ENCODE measurements around the gene IGSF3. TPM values are rescaled to one million over a fixed set of nuclear protein-coding genes. Genes with fewer than 3 reads are reported as not detected.

IGSF3 gene
- total RNA-seq, 4 donors from 2014 or later: 1.2 to 3.9 (median 3.2) TPM

DNA sequence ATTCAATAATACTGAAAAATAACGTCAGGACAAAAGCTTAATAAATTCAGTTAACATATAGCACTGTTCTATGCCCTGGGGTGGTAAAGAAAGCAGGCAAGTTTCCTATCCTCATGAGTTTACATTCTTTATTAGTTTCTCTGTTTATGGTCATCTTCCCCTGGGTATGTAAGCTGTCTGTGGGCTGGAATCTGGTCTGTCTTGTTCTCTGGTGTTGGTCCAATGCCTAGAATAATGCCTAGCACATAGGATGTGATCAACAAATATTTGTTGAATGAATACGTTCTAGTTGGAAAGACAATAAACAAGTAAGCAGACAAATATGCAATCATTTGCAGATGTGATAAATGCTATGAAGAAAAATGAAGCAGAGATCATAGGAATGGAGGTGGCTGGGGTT is 7.2 kb upstream of the IGSF3 start:
- H3K4me1 ChIP-seq: peaks cover 0 to 16% (median 0%) of the 10 kb centered on the region in 4 donors
- no peaks in the 10 kb centered on the region for H3K36me3 ChIP-seq
- H3K4me3 ChIP-seq: no peak overlapping the region
- peaks cover 0 to 10% of the 10 kb centered on the region in 2 donors for H3K27me3 ChIP-seq
- no peaks in the 10 kb centered on the region for H3K9me3 ChIP-seq
- TF ChIP-seq POLR2A (IDR thresholded peaks at IDR 0.05): no peak
- TF ChIP-seq, protein P1, sequence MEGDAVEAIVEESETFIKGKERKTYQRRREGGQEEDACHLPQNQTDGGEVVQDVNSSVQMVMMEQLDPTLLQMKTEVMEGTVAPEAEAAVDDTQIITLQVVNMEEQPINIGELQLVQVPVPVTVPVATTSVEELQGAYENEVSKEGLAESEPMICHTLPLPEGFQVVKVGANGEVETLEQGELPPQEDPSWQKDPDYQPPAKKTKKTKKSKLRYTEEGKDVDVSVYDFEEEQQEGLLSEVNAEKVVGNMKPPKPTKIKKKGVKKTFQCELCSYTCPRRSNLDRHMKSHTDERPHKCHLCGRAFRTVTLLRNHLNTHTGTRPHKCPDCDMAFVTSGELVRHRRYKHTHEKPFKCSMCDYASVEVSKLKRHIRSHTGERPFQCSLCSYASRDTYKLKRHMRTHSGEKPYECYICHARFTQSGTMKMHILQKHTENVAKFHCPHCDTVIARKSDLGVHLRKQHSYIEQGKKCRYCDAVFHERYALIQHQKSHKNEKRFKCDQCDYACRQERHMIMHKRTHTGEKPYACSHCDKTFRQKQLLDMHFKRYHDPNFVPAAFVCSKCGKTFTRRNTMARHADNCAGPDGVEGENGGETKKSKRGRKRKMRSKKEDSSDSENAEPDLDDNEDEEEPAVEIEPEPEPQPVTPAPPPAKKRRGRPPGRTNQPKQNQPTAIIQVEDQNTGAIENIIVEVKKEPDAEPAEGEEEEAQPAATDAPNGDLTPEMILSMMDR (IDR thresholded peaks at IDR 0.05): no peak
- TF ChIP-seq EP300 (IDR thresholded peaks at IDR 0.05): no peak
- no peak for DNase-seq (ENCODE audit: low spot score in 2 of 2)
- no peak overlapping the region for H3K27ac ChIP-seq
- WGBS, 2 donors: 41 to 49% methylated on average over 2 of the region's 2 CpGs

DNA sequence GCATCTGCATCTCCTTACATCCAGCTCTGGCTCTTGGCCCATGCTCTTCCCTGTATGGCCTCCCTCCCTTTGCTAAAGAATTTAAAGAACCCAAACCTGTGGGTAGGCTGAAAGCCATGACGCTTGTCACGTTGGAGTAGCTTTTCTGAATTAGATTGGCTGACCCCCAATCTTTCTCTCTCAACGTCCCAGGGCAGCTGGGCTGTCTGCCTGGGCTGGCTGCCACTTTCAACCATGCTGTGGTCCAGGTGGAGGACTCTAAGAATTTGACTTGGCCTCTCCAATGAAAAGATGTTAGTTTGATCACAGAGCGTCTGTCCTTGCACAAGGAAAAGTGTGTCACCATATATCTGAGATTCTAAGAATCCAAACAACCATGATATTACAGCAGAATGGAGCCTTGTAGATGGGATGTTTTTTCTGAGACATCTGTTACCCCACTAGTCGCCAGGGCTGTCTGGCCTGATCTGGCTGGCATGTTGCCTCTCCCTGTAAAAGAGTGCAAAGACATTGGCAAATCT is 6.5 kb upstream of the IGSF3 start:
- H3K36me3 ChIP-seq: no peaks in the 10 kb centered on the region
- no peak for DNase-seq (ENCODE audit: low spot score in 2 of 2)
- TF ChIP-seq, protein P1 (IDR thresholded peaks at IDR 0.05): no peak
- TF ChIP-seq EP300 (IDR thresholded peaks at IDR 0.05): no peak
- TF ChIP-seq POLR2A (IDR thresholded peaks at IDR 0.05): no peak
- H3K9me3 ChIP-seq: no peaks in the 10 kb centered on the region
- no peak overlapping the region for H3K27ac ChIP-seq
- H3K27me3 ChIP-seq: peaks cover 0 to 10% of the 10 kb centered on the region in 2 donors
- peaks cover 0 to 16% (median 0%) of the 10 kb centered on the region in 4 donors for H3K4me1 ChIP-seq
- no peak overlapping the region for H3K4me3 ChIP-seq
- 44 to 47% methylated on average over 5 of the region's 5 CpGs for WGBS, 2 donors

DNA sequence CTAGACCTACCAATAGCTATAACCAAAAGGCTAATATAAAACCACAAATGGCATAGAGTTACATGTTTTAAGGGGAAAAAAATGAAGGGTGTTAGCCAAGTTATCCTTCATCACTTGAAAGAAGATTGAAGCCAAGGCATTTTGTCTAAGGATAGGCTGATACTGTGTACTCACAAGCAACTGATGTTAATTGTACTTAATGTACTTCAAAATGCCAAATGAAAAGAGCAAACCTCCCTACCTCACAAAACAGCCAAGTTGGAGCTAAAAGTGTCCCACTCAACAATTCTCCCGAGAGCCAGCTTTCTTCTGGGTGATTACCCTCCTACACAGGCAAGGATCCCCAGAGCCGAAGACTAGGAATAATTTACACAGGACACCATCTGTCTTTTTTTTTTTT is 4.4 kb upstream of the IGSF3 start:
- no peak overlapping the region for H3K4me3 ChIP-seq
- 48 to 55% methylated on average over 2 of the region's 2 CpGs for WGBS, 2 donors
- no peak overlapping the region for H3K27ac ChIP-seq
- no peak for DNase-seq (ENCODE audit: low spot score in 2 of 2)
- no peaks in the 10 kb centered on the region for H3K36me3 ChIP-seq
- no peaks in the 10 kb centered on the region for H3K9me3 ChIP-seq
- TF ChIP-seq EP300 (IDR thresholded peaks at IDR 0.05) (no peak), POLR2A (IDR thresholded peaks at IDR 0.05) (no peak)
- TF ChIP-seq, protein P1 (IDR thresholded peaks at IDR 0.05): no peak
- H3K27me3 ChIP-seq: peaks cover 0 to 5% of the 10 kb centered on the region in 2 donors
- H3K4me1 ChIP-seq: peaks cover 0 to 22% (median 1%) of the 10 kb centered on the region in 4 donors

DNA sequence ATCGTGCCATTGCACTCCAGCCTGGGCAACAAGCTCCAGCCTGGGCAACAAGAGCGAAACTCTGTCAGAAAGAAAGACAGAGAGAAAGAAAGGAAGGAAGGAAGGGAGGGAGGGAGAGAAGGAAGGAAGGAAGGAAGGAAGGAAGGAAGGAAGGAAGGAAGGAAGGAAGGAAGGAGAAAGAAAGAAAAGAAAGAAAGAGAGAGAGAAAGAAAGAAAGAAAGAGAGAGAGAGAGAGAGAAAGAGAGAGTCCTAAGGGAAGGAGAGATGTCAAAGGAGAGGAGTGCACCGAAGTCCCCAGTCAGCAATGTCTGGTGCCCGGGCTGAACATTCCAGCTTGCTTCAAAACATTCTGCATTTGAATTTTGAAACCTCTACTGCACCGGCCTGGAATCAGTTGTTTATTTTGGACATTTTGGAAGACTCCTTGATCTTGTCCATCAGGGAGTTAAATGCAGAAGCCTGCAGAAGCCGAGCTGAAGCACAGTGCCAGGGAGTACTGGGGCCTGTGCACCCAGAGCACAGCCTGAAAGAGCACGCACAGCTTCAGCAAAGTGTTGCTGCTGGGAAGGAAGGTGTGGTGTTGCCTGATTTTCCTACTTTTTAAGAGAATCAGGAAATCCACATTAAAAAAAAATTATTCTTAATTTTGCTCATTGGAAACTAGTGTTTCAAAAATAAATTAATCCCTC is 3.7 kb upstream of the IGSF3 start:
- peaks cover 0 to 28% (median 3%) of the 10 kb centered on the region in 4 donors for H3K4me1 ChIP-seq
- 56 to 60% methylated on average over 7 of the region's 7 CpGs for WGBS, 2 donors
- H3K9me3 ChIP-seq: no peaks in the 10 kb centered on the region
- H3K27ac ChIP-seq: no peak overlapping the region
- TF ChIP-seq, protein P1 (IDR thresholded peaks at IDR 0.05): no peak
- TF ChIP-seq EP300 (IDR thresholded peaks at IDR 0.05): no peak
- no peak for TF ChIP-seq POLR2A (IDR thresholded peaks at IDR 0.05)
- no peak overlapping the region for H3K4me3 ChIP-seq
- DNase-seq (ENCODE audit: low spot score in 2 of 2): no peak
- H3K27me3 ChIP-seq: peaks cover 0 to 5% of the 10 kb centered on the region in 2 donors
- no peaks in the 10 kb centered on the region for H3K36me3 ChIP-seq

DNA sequence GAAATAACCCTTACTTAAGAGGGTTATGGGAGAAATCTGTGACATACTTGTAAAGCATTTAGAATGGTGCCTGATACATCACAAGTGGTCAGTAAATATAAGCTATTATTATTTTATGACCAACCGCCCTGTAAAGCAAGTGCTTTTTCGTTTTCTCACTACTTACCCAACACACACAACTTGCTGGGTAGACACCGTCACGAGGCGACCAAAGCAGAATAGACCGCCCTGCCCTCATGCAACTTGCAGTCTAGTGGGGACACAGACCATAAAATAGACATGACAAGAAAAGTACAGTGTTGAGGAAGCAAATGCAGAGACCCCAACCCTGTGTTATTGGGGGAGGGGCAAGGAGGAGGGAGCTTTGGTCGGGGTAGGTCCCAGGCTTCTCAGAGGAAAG is 744 bp upstream of the IGSF3 start:
- no peak for DNase-seq (ENCODE audit: low spot score in 2 of 2)
- no peaks in the 10 kb centered on the region for H3K9me3 ChIP-seq
- peaks cover 0 to 32% (median 3%) of the 10 kb centered on the region in 4 donors for H3K4me1 ChIP-seq
- peak overlapping the region in 2 of 4 donors; percentile 40 to 71 for H3K4me3 ChIP-seq
- H3K36me3 ChIP-seq: no peaks in the 10 kb centered on the region
- 90 to 91% methylated on average over 7 of the region's 7 CpGs for WGBS, 2 donors
- peaks cover 0 to 19% of the 10 kb centered on the region in 2 donors for H3K27me3 ChIP-seq
- TF ChIP-seq EP300 (IDR thresholded peaks at IDR 0.05) (no peak), POLR2A (IDR thresholded peaks at IDR 0.05) (no peak)
- TF ChIP-seq, protein P1 (IDR thresholded peaks at IDR 0.05): no peak
- H3K27ac ChIP-seq: no peak overlapping the region
